Nephron (organoid): ENCODE measurements around the gene DRG1.
"Not testable (repeated sequence)": the region's sequence is repeated elsewhere in the genome, so short reads cannot be mapped to it uniquely, and the experiment has no call there.

Source experiments
- H3K27ac Mint-ChIP-seq, 3 experiments: 2 replicates each; pipeline ENCODE4 v1.8.0; 2020; ENCODE audit warnings: mixed read lengths in 3 of 3, mild to moderate bottlenecking in 2 of 3, moderate library complexity in 1 of 3
- H3K27me3 Mint-ChIP-seq: 2 replicates; pipeline ENCODE4 v1.8.0; 2021; ENCODE audit warnings: low read depth, mild to moderate bottlenecking, moderate library complexity, mixed read lengths
- H3K36me3 Mint-ChIP-seq: 2 replicates; pipeline ENCODE4 v1.8.0; 2020; ENCODE audit warnings: low read depth, mixed read lengths
- H3K4me1 Mint-ChIP-seq: 2 replicates; pipeline ENCODE4 v1.8.0; 2020; ENCODE audit warnings: mixed read lengths
- H3K4me3 Mint-ChIP-seq, 3 experiments: 2 replicates each; pipeline ENCODE4 v1.8.0; 2020; ENCODE audit warnings: mild to moderate bottlenecking in 3 of 3, mixed read lengths in 3 of 3, moderate library complexity in 2 of 3
- H3K9me3 Mint-ChIP-seq: 2 replicates; pipeline ENCODE4 v1.8.0; 2020; ENCODE audit warnings: mixed read lengths
- CTCF ChIP-seq, 3 experiments: fragments of 200-600 bp; sonication (generic); IDR thresholded peaks; one replicate each; pipeline ENCODE4 v1.5.0; 2021; ENCODE audit warnings: antibody characterized with exemption in 3 of 3; ENCODE audit not compliant: unreplicated experiment in 3 of 3

The DRG1 gene

DNA sequence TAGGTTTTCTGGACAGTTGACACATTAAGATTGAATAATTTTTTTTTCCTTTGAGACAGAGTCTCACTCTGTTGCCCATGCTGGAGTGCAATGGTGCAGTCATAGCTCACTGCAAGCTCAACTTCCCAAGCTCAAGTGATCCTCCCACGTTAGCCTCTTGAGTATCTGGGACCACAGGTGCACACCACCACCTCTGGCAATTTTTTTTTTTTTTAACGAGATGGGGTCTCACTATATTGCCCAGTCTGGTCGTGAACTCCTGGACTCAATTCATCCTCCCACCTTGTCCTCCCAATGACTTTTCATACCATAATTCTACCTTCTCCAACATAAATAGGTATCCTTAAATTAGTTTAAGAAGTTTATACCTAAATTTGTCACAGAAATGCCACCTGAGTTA, 81.7 kb downstream of the DRG1 start:
- H3K4me1 Mint-ChIP-seq, result no peaks in the 10 kb centered on the region
- H3K27ac Mint-ChIP-seq, result no peak overlapping the region
- peaks cover 76% of the 10 kb centered on the region for H3K36me3 Mint-ChIP-seq
- no peaks in the 10 kb centered on the region for H3K9me3 Mint-ChIP-seq
- H3K27me3 Mint-ChIP-seq, result no peaks in the 10 kb centered on the region
- H3K4me3 Mint-ChIP-seq, result no peak overlapping the region
- TF ChIP-seq CTCF (IDR thresholded peaks at IDR 0.05; ENCODE audit: unreplicated experiment in 3 of 3), result no peak

- H3K9me3 Mint-ChIP-seq, H3K27me3 Mint-ChIP-seq, H3K4me1 Mint-ChIP-seq, H3K27ac Mint-ChIP-seq, H3K4me3 Mint-ChIP-seq: not testable (repeated sequence)
- peaks cover 76% of the 10 kb centered on the region for H3K36me3 Mint-ChIP-seq
Measured at GRCh38 chr22:31482470-31482869, 83.1 kb downstream of the DRG1 start.
